HepG2 (cell line): ENCODE measurements around the gene PRSS3.

Experiments
- CHD2 ChIP-seq: IDR thresholded peaks from 2 replicates; pipeline ENCODE4 v1.6.1; 2011; ENCODE audit warnings: low read depth, low read length, improper control_type of control experiment
- IKZF4 ChIP-seq: sonication (generic); formaldehyde crosslinking; IDR thresholded peaks from 2 replicates; pipeline ENCODE4 v1.5.1; 2020; ENCODE audit warnings: borderline replicate concordance, mild to moderate bottlenecking, low read depth, missing genetic modification reagents; ENCODE audit errors: not compliant biosample characterization
- MAFF ChIP-seq: IDR thresholded peaks from 2 replicates; pipeline ENCODE4 v1.6.1; 2011; ENCODE audit warnings: low read depth, low read length, improper control_type of control experiment
- POLR2AphosphoS5 ChIP-seq: IDR thresholded peaks from 2 replicates; pipeline ENCODE4 v1.6.1; 2012; ENCODE audit warnings: low read depth, low read length
- RBAK ChIP-seq: sonication (generic); formaldehyde crosslinking; IDR thresholded peaks from 2 replicates; pipeline ENCODE4 v1.5.1; 2020; ENCODE audit warnings: mild to moderate bottlenecking, missing genetic modification reagents
- SAP130 ChIP-seq: IDR thresholded peaks from 2 replicates; pipeline ENCODE4 v1.6.1; 2016; ENCODE audit warnings: low read depth
- SNAPC5 ChIP-seq: sonication (generic); formaldehyde crosslinking; IDR thresholded peaks from 2 replicates; pipeline ENCODE4 v1.8.1; 2023; ENCODE audit warnings: mild to moderate bottlenecking, missing genetic modification reagents, borderline replicate concordance
- WIZ ChIP-seq: sonication (generic); formaldehyde crosslinking; IDR thresholded peaks from 2 replicates; pipeline ENCODE4 v1.5.1; 2020; ENCODE audit warnings: mild to moderate bottlenecking, missing genetic modification reagents

GRCh38 chr9:33840381-33840780 lies 45.0 kb downstream of the PRSS3 start:
- TF ChIP-seq RBAK (CRISPR knock-in tag): no peak
- TF ChIP-seq SNAPC5 (CRISPR knock-in tag): no peak
- TF ChIP-seq IKZF4 (CRISPR knock-in tag): no peak
- TF ChIP-seq POLR2AphosphoS5: no peak
- no peak for TF ChIP-seq CHD2
- TF ChIP-seq WIZ (CRISPR knock-in tag): no peak
- no peak for TF ChIP-seq SAP130 (CRISPR knock-in tag)
- TF ChIP-seq MAFF: no peak
